Hematopoietic multipotent progenitor cell treated with erythropoietin and hydrocortisone succinate and interleukin-3 and kit ligand, for 15 days (in vitro differentiated cells): ENCODE measurements around the gene BMPR2.

Experiments
- DNase-seq: peaks from one replicate; pipeline ENCODE4 v3.0.0-alpha.2; 2015; ENCODE audit warnings: low spot score

BMPR2 gene

DNA sequence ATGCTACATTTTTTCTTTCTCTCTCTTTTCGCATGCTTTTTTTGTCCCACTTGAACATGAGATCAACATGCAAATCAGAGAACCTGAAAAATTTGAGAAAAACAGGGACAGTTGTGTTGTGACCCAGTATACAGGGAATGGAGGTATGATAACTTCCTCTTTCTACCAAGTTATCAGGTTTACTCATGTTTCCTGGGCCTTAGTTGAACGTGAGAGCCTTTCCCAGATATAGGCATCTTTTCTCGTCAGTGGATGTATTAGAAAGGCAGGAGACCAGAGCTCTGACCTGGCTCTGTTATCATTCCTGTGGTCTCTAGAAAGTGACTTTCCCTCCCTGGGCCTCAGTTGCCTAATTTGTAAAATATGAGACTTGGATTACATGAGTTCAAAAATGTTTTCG is 228.6 kb downstream of the BMPR2 start:
- no peak for DNase-seq

GRCh38 chr2:202605174-202605573 is 229.0 kb downstream of the BMPR2 start:
- no peak for DNase-seq

GRCh38 chr2:202608142-202608852 is 232.2 kb downstream of the BMPR2 start:
- DNase-seq = no peak

GRCh38 chr2:202609381-202610145 is 233.4 kb downstream of the BMPR2 start:
- DNase-seq = no peak

DNA sequence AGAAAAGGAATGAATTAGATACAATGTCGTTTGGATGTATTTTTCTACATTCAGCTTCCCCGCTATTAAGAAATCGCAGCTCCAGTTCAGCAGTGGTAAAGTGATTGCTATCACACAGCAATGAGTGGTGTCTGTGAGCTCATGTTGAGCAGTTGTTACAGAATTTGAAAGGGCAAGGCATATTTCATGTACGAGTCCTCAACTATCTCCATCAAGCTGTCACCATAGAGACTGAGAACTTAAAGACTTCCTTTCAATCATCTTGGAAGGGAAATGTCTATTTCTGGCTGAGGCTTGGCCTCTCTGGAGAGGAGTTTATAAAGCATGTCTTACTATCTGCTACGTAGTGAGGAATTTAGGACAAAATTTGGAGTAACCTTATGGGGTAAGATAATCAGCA is 234.3 kb downstream of the BMPR2 start:
- no peak for DNase-seq

DNA sequence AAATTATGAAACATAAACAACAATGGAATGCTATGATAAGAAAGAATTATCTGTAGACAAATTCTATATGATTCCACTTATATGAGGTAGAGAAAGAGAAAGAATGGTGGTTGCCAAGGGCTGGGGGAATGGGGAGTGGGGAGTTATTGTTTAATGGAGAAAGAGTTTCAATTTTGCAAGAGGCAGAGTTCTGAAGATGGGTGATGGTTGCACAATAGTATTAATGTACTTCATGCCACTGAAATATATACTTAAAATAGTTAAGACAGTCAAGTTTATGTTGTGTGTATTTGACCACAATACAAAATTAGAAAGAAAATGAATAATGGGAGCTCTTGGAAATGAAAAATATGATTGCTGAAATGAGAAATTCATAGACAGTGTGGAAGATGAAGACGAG is 236.0 kb downstream of the BMPR2 start:
- DNase-seq = no peak

DNA sequence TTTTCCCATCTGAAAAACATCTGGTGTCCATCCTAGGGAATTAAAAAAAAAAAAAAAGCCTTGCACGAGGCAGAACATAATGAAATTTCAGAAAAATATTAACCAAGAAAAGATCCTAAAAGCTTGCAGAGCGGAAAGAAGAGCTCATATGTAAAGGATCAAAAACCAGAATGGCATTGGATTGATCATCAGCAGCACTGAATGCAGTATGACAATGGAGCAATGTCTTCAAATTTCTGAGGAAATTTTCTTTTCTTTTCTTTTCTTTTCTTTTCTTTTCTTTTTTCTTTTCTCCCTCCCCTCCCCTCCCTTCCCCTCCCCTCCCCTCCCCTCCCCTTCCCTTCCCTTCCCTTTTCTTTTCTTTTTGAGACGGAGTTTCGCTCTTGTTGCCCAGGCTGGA is 237.4 kb downstream of the BMPR2 start:
- no peak for DNase-seq
